Measurements from ENCODE around the gene TPCN2.

The TPCN2 gene

DNA sequence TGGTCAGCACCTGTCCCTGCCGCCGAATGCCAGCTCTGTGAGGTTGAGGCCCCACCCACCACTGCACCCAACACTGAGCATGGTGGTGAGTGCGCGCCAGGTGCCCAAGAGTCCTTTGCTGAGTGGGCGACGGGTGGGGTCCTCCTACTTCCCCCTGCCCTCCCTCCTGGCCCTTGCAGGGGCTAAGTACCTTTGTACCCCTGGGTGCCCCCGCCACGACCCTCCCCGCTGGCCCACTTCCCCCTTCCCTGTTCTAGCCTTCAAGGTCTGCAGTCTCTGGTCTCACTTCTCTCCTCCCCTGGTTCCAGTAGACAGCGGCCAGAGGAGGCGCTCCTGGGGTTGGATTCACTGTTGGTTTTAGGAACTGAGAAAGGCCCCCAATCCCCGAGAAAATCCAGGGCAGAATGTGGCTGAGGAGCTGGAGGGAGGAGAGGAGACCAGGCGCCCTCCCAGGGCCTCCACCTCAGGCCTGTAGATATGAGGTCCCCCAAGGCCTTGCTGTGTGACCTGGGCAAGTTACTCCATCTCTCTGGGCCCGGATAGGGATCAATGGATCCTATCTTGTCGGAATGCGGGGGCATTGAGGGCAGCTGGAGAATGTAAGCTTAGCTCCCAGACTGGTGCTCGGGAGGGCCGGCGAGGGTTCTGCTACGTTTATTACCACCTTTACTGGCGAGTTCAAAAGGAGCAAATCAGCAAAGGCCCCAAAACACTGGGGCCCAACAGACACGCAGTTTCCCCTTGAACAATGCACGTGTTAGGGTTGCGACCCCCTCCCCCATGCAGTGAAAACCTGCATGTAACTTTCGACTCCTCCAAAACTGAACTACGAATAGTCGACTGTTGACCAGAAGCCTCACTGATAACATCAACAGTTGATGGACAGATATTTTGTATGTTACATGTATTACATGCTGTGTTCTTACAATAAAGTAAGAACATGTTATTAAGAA lies 75.1 kb downstream of the TPCN2 start:
- no peaks in the 10 kb centered on the region for H3K9me3 ChIP-seq (ENCODE audit: low read length)
- no peaks in the 10 kb centered on the region for H3K27me3 ChIP-seq (ENCODE audit: control insufficient read depth in 1 of 2, insufficient read depth in 2 of 2, low read length in 2 of 2)
- no peak overlapping the region for H3K9ac ChIP-seq (ENCODE audit: low read length)
- no peak overlapping the region for H3K4me3 ChIP-seq (ENCODE audit: low read depth in 1 of 2, low read length in 2 of 2)
- no peak overlapping the region for H3K27ac ChIP-seq (ENCODE audit: low read depth, low read length)
- peaks cover 21% of the 10 kb centered on the region for H3K4me1 ChIP-seq (ENCODE audit: insufficient read depth, low read length)
- no peaks in the 10 kb centered on the region for H3K36me3 ChIP-seq (ENCODE audit: insufficient read depth, low read length)

DNA sequence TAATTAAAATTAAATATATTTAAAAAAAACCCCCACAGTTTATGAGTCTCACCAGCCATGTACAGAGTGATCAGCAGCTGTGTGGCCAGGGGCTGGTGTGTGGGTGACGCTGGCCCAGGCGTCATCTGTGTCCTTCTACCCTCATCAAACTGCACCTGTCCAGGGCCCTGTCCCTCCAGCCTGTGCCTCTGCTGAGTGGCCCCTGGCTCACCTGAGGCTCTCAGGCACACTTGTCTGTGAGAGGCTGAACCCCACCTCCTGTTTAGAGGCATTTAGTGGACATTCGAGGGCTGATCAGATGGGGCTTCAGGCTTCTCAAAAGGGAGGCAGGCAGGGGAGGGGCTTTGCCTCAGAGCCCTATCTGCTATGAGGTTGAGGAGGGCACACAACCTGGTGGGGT lies 77.1 kb downstream of the TPCN2 start:
- no peak overlapping the region for H3K27ac ChIP-seq (ENCODE audit: low read depth, low read length)
- no peaks in the 10 kb centered on the region for H3K36me3 ChIP-seq (ENCODE audit: insufficient read depth, low read length)
- H3K9ac ChIP-seq (ENCODE audit: low read length) = no peak overlapping the region
- no peaks in the 10 kb centered on the region for H3K27me3 ChIP-seq (ENCODE audit: control insufficient read depth in 1 of 2, insufficient read depth in 2 of 2, low read length in 2 of 2)
- no peaks in the 10 kb centered on the region for H3K9me3 ChIP-seq (ENCODE audit: low read length)
- H3K4me3 ChIP-seq (ENCODE audit: low read depth in 1 of 2, low read length in 2 of 2) = no peak overlapping the region
- H3K4me1 ChIP-seq (ENCODE audit: insufficient read depth, low read length) = peaks cover 21% of the 10 kb centered on the region

GRCh38 chr11:69126286-69126685 lies 77.6 kb downstream of the TPCN2 start:
- H3K4me1 ChIP-seq (ENCODE audit: insufficient read depth, low read length) = peaks cover 21% of the 10 kb centered on the region
- H3K27me3 ChIP-seq (ENCODE audit: control insufficient read depth in 1 of 2, insufficient read depth in 2 of 2, low read length in 2 of 2) = no peaks in the 10 kb centered on the region
- H3K9ac ChIP-seq (ENCODE audit: low read length) = no peak overlapping the region
- H3K4me3 ChIP-seq (ENCODE audit: low read depth in 1 of 2, low read length in 2 of 2) = no peak overlapping the region
- no peak overlapping the region for H3K27ac ChIP-seq (ENCODE audit: low read depth, low read length)
- H3K36me3 ChIP-seq (ENCODE audit: insufficient read depth, low read length) = no peaks in the 10 kb centered on the region
- no peaks in the 10 kb centered on the region for H3K9me3 ChIP-seq (ENCODE audit: low read length)

DNA sequence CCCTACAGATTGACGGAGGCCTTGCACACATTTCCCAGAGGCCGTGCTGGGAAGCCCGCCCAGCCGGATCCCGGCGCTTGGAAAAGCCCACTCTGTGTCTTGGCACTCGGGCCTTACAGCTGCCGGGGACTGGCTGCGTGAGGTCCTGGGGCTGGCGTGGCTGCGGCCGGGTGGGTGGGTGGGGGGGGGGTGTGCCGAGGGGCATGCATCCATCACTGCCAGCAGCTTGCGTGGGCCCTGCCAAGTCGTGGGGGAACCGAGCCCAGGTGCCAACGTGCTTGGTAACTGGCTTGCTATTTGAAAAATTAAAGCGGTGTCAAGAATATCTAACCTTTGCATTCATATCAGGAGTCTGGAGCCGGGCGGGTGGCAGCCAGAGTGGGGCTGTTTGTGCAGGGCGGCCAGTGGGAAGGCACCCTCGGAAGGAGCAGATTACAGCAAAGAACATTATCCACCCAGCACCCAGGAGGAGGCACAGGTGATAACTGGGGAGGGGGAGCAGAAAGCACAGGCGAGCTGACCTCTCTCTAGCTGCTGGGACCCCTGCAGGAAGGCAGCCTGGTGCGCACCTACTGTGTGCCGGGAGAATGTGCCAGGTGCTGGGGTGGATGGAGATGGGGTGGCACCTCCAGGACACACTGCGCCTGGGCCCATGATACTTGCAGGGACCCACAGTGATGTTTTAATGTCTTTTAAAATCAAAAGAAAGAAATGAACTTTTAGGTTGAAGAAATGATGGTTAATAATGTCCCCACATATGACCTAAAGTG lies 78.5 kb downstream of the TPCN2 start:
- H3K9ac ChIP-seq (ENCODE audit: low read length) = no peak overlapping the region
- H3K27ac ChIP-seq (ENCODE audit: low read depth, low read length) = no peak overlapping the region
- H3K36me3 ChIP-seq (ENCODE audit: insufficient read depth, low read length) = no peaks in the 10 kb centered on the region
- no peaks in the 10 kb centered on the region for H3K27me3 ChIP-seq (ENCODE audit: control insufficient read depth in 1 of 2, insufficient read depth in 2 of 2, low read length in 2 of 2)
- H3K4me1 ChIP-seq (ENCODE audit: insufficient read depth, low read length) = peaks cover 21% of the 10 kb centered on the region
- no peak overlapping the region for H3K4me3 ChIP-seq (ENCODE audit: low read depth in 1 of 2, low read length in 2 of 2)
- H3K9me3 ChIP-seq (ENCODE audit: low read length) = no peaks in the 10 kb centered on the region

- peaks cover 16% of the 10 kb centered on the region for H3K4me1 ChIP-seq (ENCODE audit: insufficient read depth, low read length)
- no peaks in the 10 kb centered on the region for H3K27me3 ChIP-seq (ENCODE audit: control insufficient read depth in 1 of 2, insufficient read depth in 2 of 2, low read length in 2 of 2)
- H3K9me3 ChIP-seq (ENCODE audit: low read length) = no peaks in the 10 kb centered on the region
- H3K4me3 ChIP-seq (ENCODE audit: low read depth in 1 of 2, low read length in 2 of 2) = no peak overlapping the region
- H3K27ac ChIP-seq (ENCODE audit: low read depth, low read length) = no peak overlapping the region
- no peaks in the 10 kb centered on the region for H3K36me3 ChIP-seq (ENCODE audit: insufficient read depth, low read length)
- no peak overlapping the region for H3K9ac ChIP-seq (ENCODE audit: low read length)
Measured at GRCh38 chr11:69127884-69128283, 79.2 kb downstream of the TPCN2 start.

DNA sequence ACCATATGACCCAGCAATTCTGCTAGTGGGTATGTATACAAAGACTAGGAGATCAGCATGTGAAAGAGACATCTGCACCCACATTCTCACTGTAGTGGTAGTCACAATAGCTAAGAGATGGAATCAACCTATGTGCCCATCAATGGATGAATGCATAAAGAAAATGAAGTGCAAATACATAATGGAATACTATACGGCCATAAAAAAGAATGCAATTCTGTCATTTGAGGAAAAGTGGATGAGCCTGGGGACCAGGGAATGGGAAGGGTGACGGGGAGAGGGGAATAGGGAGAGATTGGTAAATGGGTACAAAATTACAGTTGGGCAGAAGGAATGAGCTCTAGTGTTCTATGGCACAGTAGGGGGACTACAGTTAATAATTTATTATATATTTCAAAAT lies 80.3 kb downstream of the TPCN2 start:
- Histone ChIP-seq H3K36me3 (ENCODE audit: insufficient read depth, low read length) (no peaks in the 10 kb centered on the region), H3K27ac (ENCODE audit: low read depth, low read length) (no peak overlapping the region), H3K9me3 (ENCODE audit: low read length) (no peaks in the 10 kb centered on the region), H3K4me3 (ENCODE audit: low read depth in 1 of 2, low read length in 2 of 2) (no peak overlapping the region), H3K27me3 (ENCODE audit: control insufficient read depth in 1 of 2, insufficient read depth in 2 of 2, low read length in 2 of 2) (no peaks in the 10 kb centered on the region), H3K4me1 (ENCODE audit: insufficient read depth, low read length) (peaks cover 9% of the 10 kb centered on the region), H3K9ac (ENCODE audit: low read length) (no peak overlapping the region)

GRCh38 chr11:69129647-69130046 lies 80.9 kb downstream of the TPCN2 start:
- H3K27me3 ChIP-seq (ENCODE audit: control insufficient read depth in 1 of 2, insufficient read depth in 2 of 2, low read length in 2 of 2) = no peaks in the 10 kb centered on the region
- H3K9ac ChIP-seq (ENCODE audit: low read length) = no peak overlapping the region
- no peaks in the 10 kb centered on the region for H3K9me3 ChIP-seq (ENCODE audit: low read length)
- peaks cover 9% of the 10 kb centered on the region for H3K4me1 ChIP-seq (ENCODE audit: insufficient read depth, low read length)
- H3K27ac ChIP-seq (ENCODE audit: low read depth, low read length) = no peak overlapping the region
- no peaks in the 10 kb centered on the region for H3K36me3 ChIP-seq (ENCODE audit: insufficient read depth, low read length)
- no peak overlapping the region for H3K4me3 ChIP-seq (ENCODE audit: low read depth in 1 of 2, low read length in 2 of 2)

DNA sequence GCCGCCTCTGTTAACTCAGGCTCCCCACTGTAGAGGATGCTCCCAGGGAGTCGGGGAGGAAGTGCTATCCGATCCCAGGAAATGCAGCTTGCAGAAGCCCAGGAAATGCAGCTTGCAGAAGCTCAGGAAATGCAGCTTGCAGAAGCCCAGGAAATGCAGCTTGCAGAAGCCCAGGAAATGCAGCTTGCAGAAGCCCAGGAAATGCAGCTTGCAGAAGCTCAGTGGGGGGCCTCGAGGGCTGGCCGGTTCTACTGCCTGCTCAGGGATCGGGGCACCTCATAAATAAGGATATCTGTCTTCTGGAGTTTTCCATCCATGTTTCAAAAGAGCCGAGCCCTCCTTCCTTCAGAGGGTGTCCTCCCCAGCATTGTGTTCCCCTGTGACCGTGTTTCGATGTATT lies 81.9 kb downstream of the TPCN2 start:
- Histone ChIP-seq H3K27ac (ENCODE audit: low read depth, low read length) (no peak overlapping the region), H3K9me3 (ENCODE audit: low read length) (no peaks in the 10 kb centered on the region)

DNA sequence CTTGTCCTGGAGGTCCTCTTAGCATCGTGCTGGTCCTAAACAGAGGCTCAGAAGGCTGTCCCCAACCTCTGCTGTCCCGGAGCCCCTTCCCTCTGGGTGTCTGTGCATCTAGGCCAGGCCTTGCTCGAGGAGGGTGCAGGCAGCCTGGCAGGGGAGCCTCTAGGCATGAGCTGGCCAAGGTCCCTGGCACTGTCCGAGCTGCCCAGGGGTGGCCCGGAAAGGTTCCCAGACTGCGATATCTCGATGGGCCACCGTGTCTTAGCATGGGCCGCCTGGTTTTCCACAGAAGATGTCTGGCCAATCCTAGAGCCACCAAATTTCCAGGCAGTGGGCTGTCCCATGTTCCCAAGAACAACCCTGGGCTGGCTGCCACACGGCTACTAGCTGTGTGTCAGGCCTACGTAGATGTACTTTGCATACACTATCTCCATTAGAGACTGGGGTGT lies 82.4 kb downstream of the TPCN2 start:
- no peaks in the 10 kb centered on the region for H3K36me3 ChIP-seq (ENCODE audit: insufficient read depth, low read length)
- H3K9me3 ChIP-seq (ENCODE audit: low read length) = no peaks in the 10 kb centered on the region
- H3K27me3 ChIP-seq (ENCODE audit: control insufficient read depth in 1 of 2, insufficient read depth in 2 of 2, low read length in 2 of 2) = no peaks in the 10 kb centered on the region
- no peak overlapping the region for H3K9ac ChIP-seq (ENCODE audit: low read length)
- no peak overlapping the region for H3K27ac ChIP-seq (ENCODE audit: low read depth, low read length)
- H3K4me3 ChIP-seq (ENCODE audit: low read depth in 1 of 2, low read length in 2 of 2) = no peak overlapping the region
- H3K4me1 ChIP-seq (ENCODE audit: insufficient read depth, low read length) = peaks cover 8% of the 10 kb centered on the region

More for the DNA sequence above, 81.9 kb downstream of the TPCN2 start:
- Histone ChIP-seq H3K36me3 (ENCODE audit: insufficient read depth, low read length) (no peaks in the 10 kb centered on the region), H3K27me3 (ENCODE audit: control insufficient read depth in 1 of 2, insufficient read depth in 2 of 2, low read length in 2 of 2) (no peaks in the 10 kb centered on the region), H3K4me1 (ENCODE audit: insufficient read depth, low read length) (peaks cover 9% of the 10 kb centered on the region), H3K4me3 (ENCODE audit: low read depth in 1 of 2, low read length in 2 of 2) (no peak overlapping the region), H3K9ac (ENCODE audit: low read length) (no peak overlapping the region)

DNA sequence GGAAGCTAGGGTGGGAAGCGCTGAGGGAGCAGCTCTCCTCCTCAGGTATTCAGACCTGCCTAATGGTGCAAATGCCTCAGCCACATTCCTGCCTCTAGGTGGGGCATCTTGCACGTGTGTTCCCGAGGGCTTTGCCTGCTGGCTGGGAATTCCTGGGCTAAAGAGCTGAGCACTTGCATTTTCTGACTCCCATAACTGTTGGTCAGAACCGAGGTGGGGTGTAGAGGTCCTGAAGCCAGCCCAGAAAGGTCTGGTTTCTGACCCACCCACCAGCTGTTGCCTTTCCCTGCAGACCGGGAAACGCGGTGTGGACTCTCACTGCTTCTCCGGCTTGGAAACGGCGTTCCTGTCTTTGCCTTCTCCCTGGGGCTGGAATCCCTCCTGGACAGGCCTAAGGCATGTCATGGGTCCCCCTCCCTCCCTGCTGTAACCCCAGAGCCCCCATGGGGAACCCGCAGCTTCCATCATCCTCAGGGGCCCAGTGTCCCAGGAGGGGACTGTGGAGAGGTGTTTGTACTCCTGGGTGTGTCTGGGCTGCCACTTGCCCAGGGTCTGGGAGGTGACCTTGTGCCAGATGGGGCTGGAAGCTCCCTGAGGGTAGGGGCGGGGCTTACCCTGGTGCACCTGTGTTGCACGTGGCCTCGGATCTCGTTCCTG lies 83.0 kb downstream of the TPCN2 start:
- peaks cover 1% of the 10 kb centered on the region for H3K4me1 ChIP-seq (ENCODE audit: insufficient read depth, low read length)
- no peak overlapping the region for H3K27ac ChIP-seq (ENCODE audit: low read depth, low read length)
- no peaks in the 10 kb centered on the region for H3K36me3 ChIP-seq (ENCODE audit: insufficient read depth, low read length)
- no peaks in the 10 kb centered on the region for H3K27me3 ChIP-seq (ENCODE audit: control insufficient read depth in 1 of 2, insufficient read depth in 2 of 2, low read length in 2 of 2)
- H3K9ac ChIP-seq (ENCODE audit: low read length) = no peak overlapping the region
- H3K9me3 ChIP-seq (ENCODE audit: low read length) = no peaks in the 10 kb centered on the region
- H3K4me3 ChIP-seq (ENCODE audit: low read depth in 1 of 2, low read length in 2 of 2) = no peak overlapping the region

- Histone ChIP-seq H3K4me3 (ENCODE audit: low read depth in 1 of 2, low read length in 2 of 2) (no peak overlapping the region), H3K9ac (ENCODE audit: low read length) (no peak overlapping the region), H3K36me3 (ENCODE audit: insufficient read depth, low read length) (no peaks in the 10 kb centered on the region), H3K4me1 (ENCODE audit: insufficient read depth, low read length) (no peaks in the 10 kb centered on the region), H3K27me3 (ENCODE audit: control insufficient read depth in 1 of 2, insufficient read depth in 2 of 2, low read length in 2 of 2) (no peaks in the 10 kb centered on the region), H3K9me3 (ENCODE audit: low read length) (no peaks in the 10 kb centered on the region), H3K27ac (ENCODE audit: low read depth, low read length) (no peak overlapping the region)
Measured at GRCh38 chr11:69132301-69132670, 83.6 kb downstream of the TPCN2 start.

Data from muscle layer of colon (tissue), 2 donors.